ENCODE data around the gene ANXA2R. TPM values are rescaled to one million over a fixed set of nuclear protein-coding genes. Genes with fewer than 3 reads are reported as not detected.

Gene ANXA2R
- total and polyA plus RNA-seq, 2 donors (not counting 1 experiment from before 2014, with no cell fraction given), result 19.3 to 50.4 TPM

GRCh38 chr5:43051684-43052083, 11.6 kb upstream of the ANXA2R start:
- ChIA-PET CTCF (interaction anchor here (0.7 kb wide), 2 partner anchors 48 to 307 kb away, joined by 3 to 4 read pairs; no protein-coding TSS in a partner anchor), POLR2A (interaction anchor here (0.7 to 1.1 kb wide), 2 partner anchors 9 to 551 kb away, joined by 3 read pairs; partner anchors contain the start of gene NNT)
- peaks cover 0 to 6% of the 10 kb centered on the region in 2 experiments for H3K36me3 ChIP-seq (replicated peaks in 1 of 2; ENCODE audit: control extremely low read depth in 1 of 2, control insufficient read depth in 1 of 2, extremely low read depth in 1 of 2, insufficient read depth in 2 of 2, low read length in 1 of 2)
- TF ChIP-seq CTCF (IDR thresholded peaks at IDR 0.05), result no peak
- no peak for TF ChIP-seq EZH2 (IDR thresholded peaks at IDR 0.05; ENCODE audit: borderline replicate concordance, insufficient read depth, low read depth, low read length, poor library complexity, severe bottlenecking)
- no peaks in the 10 kb centered on the region for H3K9me3 Mint-ChIP-seq (ENCODE audit: insufficient read depth)
- H3K4me3 ChIP-seq (ENCODE audit: control extremely low read depth in 1 of 5, extremely low read depth in 1 of 5, insufficient read depth in 1 of 5, low read depth in 2 of 5, low read length in 4 of 5), result no peak overlapping the region
- H4K20me1 ChIP-seq (ENCODE audit: control insufficient read depth, insufficient read depth, low read length, poor library complexity, severe bottlenecking), result no peaks in the 10 kb centered on the region
- no peak overlapping the region for H3K27ac Mint-ChIP-seq
- no peaks in the 10 kb centered on the region for H3K9me3 ChIP-seq (ENCODE audit: control extremely low read depth in 1 of 3, control insufficient read depth in 2 of 3, insufficient read depth in 1 of 3, low read length in 2 of 3)
- ATAC-seq (ENCODE audit: low read depth) (no peak), DNase-seq (no peak)
- no peak overlapping the region for H2AFZ ChIP-seq (ENCODE audit: insufficient read depth, low read depth, low read length, poor library complexity, severe bottlenecking)
- H3K9ac ChIP-seq (ENCODE audit: low read length), result no peak overlapping the region
- H3K4me3 Mint-ChIP-seq, result no peak overlapping the region
- H3K4me1 ChIP-seq (ENCODE audit: control insufficient read depth in 2 of 2, insufficient read depth in 2 of 2, low read length in 2 of 2), result no peaks in the 10 kb centered on the region
- no peaks in the 10 kb centered on the region for H3K27me3 ChIP-seq (replicated peaks in 1 of 4; ENCODE audit: control extremely low read depth in 1 of 4, control insufficient read depth in 3 of 4, insufficient read depth in 4 of 4, low read length in 3 of 4)
- H3K79me2 ChIP-seq (ENCODE audit: control insufficient read depth, insufficient read depth, low read length), result peaks cover 5% of the 10 kb centered on the region
- H3K4me1 Mint-ChIP-seq, result no peaks in the 10 kb centered on the region
- H3K27me3 Mint-ChIP-seq, result no peaks in the 10 kb centered on the region
- intact Hi-C loops (cut with micrococcal nuclease), result no loop called here
- H3K27ac ChIP-seq (ENCODE audit: low read length in 2 of 2), result no peak overlapping the region
- WGBS (ENCODE audit: insufficient coverage), result 50% methylated on average over 1 of the region's 2 CpGs
- no peak overlapping the region for H3K4me2 ChIP-seq (replicated peaks; ENCODE audit: low read depth, low read length, poor library complexity, severe bottlenecking)

- no CpG with 5 or more reads among the region's 4 CpGs for WGBS (ENCODE audit: insufficient coverage)
- no peak overlapping the region for H2AFZ ChIP-seq (ENCODE audit: insufficient read depth, low read depth, low read length, poor library complexity, severe bottlenecking)
- H3K27ac Mint-ChIP-seq, result no peak overlapping the region
- H3K36me3 ChIP-seq (replicated peaks in 1 of 2; ENCODE audit: control extremely low read depth in 1 of 2, control insufficient read depth in 1 of 2, extremely low read depth in 1 of 2, insufficient read depth in 2 of 2, low read length in 1 of 2), result peaks cover 0 to 6% of the 10 kb centered on the region in 2 experiments
- no peak overlapping the region for H3K4me3 Mint-ChIP-seq
- intact Hi-C loops (cut with micrococcal nuclease), result no loop called here
- H3K27me3 Mint-ChIP-seq, result no peaks in the 10 kb centered on the region
- TF ChIP-seq EZH2 (IDR thresholded peaks at IDR 0.05; ENCODE audit: borderline replicate concordance, insufficient read depth, low read depth, low read length, poor library complexity, severe bottlenecking), result no peak
- TF ChIP-seq CTCF (IDR thresholded peaks at IDR 0.05), result no peak
- no peak overlapping the region for H3K4me3 ChIP-seq (ENCODE audit: control extremely low read depth in 1 of 5, extremely low read depth in 1 of 5, insufficient read depth in 1 of 5, low read depth in 2 of 5, low read length in 4 of 5)
- H3K79me2 ChIP-seq (ENCODE audit: control insufficient read depth, insufficient read depth, low read length), result peaks cover 5% of the 10 kb centered on the region
- H3K9me3 ChIP-seq (ENCODE audit: control extremely low read depth in 1 of 3, control insufficient read depth in 2 of 3, insufficient read depth in 1 of 3, low read length in 2 of 3), result no peaks in the 10 kb centered on the region
- no peak overlapping the region for H3K4me2 ChIP-seq (replicated peaks; ENCODE audit: low read depth, low read length, poor library complexity, severe bottlenecking)
- ChIA-PET CTCF (no interaction called here), POLR2A (interaction anchor here (1.1 kb wide), 1 partner anchor 8 kb away, joined by 3 read pairs; no protein-coding TSS in a partner anchor)
- no peak overlapping the region for H3K27ac ChIP-seq (ENCODE audit: low read length in 2 of 2)
- H3K27me3 ChIP-seq (replicated peaks in 1 of 4; ENCODE audit: control extremely low read depth in 1 of 4, control insufficient read depth in 3 of 4, insufficient read depth in 4 of 4, low read length in 3 of 4), result no peaks in the 10 kb centered on the region
- H3K4me1 ChIP-seq (ENCODE audit: control insufficient read depth in 2 of 2, insufficient read depth in 2 of 2, low read length in 2 of 2), result no peaks in the 10 kb centered on the region
- no peak overlapping the region for H3K9ac ChIP-seq (ENCODE audit: low read length)
- no peaks in the 10 kb centered on the region for H4K20me1 ChIP-seq (ENCODE audit: control insufficient read depth, insufficient read depth, low read length, poor library complexity, severe bottlenecking)
- ATAC-seq (ENCODE audit: low read depth), result no peak
- DNase-seq, result no peak
- H3K4me1 Mint-ChIP-seq, result no peaks in the 10 kb centered on the region
- no peaks in the 10 kb centered on the region for H3K9me3 Mint-ChIP-seq (ENCODE audit: insufficient read depth)
Observed at GRCh38 chr5:43050384-43050783, 10.3 kb upstream of the ANXA2R start.
